NCI-H1092 (cell line): ENCODE measurements around the gene ADD2.

Experiments
- DNase-seq: peaks from one replicate; lab custom pipeline; 2025; lab: John Stamatoyannopoulos, UW

The ADD2 gene

DNA sequence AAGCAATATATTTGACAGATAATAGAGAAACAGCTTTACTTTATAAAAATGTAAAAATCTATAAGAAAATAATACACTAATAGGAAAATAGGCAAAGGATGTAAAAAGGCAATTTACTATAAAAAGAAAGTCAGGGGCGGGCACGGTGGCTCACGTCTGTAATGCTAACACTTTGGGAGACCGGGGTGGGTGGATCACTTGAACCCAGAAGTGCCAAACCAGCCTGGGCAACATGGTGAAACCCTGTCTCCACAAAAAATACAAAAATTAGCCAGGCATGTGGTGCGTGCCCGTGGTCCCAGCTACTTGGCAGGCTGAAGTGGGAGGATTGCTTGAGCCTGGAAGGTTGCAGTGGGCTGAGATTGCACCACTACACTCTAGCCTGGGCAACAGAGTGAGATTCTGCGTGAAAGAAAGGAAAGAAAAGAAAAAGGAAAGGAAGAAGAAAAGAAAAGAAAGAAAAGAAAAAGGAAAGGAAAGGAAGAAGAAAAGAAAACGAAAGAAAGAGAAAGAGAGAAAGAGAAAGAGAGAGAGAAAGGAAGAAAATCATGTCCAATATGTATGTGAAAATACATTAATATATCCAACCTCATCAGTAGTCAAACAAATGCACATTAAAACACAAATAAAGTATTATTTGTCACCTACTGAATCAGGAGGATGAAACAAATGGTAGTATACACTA, 65.1 kb downstream of the ADD2 start:
- no peak for DNase-seq

DNA sequence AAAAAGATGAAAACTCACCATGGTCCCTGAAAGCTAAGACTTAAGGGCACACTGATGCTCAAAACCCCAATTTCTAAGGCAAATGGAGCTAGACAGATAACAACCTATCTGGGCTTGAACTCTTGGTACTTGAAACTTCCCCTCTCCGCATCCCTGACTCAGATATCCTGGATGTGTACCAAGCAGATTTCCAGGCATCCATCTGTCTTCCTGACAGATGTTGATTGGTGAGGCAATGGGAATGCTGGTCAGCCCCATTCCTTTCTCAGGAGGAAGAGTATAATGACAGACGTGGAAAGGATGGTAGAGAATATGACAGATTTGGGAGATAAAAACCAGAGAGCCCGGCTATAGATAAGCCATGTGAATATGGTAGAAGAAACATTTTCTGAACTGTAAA, 69.2 kb downstream of the ADD2 start:
- DNase-seq, result no peak

DNA sequence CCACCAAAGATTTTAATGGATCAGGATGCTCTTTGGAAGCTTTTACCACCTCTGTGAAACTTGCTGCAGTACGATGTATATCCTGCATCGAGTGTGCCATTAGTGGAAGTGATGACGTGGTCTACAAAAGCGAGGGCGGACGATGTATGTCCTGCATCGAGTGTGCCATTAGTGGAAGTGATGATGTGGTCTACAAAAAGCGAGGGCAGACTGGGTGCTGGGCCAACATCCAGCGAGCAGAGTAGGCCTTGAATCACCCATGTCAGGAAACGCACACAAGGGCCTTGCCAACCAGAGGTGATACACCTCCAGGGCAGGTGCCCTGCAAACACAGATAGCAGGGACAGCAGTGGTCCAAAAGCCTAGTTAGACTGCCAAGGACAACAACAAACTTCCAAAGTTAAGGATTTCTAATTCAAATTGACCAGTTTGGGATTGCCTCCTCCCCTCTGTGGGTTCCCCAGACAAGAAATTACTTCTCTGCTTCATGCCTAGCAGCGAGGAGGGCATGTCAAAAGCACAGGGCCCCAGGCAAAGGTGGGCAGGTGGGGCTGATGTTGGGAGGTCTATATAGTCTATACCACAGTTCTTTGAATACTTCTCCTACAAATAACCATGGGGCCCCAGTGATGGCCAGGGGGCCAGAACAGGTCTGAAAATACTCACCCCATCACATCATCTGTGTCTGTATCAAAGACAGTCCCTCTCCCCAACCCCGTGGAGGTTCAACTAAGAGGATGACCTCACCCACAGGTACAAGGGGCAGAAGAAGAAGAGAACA, 70.2 kb downstream of the ADD2 start:
- DNase-seq, result no peak

DNA sequence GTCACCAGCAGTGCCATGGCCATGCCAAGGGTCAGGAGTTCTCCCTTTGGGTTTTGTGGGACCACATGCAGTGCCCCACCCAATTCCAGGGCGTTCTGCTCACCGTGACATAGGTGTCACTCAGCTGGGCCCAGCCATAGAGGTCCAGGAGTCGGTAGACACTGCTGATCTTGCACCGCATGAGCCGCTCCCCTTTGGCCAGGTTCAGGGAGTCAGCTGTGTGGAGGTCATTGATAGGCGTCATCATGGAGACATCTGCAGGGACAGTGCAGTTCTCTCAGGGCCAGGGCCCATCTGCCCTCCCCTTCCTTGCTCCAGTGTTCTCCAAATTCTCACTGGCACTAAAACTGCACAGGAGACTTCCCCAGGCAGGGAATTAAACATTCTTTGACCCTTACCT, 71.9 kb downstream of the ADD2 start:
- DNase-seq, result no peak

DNA sequence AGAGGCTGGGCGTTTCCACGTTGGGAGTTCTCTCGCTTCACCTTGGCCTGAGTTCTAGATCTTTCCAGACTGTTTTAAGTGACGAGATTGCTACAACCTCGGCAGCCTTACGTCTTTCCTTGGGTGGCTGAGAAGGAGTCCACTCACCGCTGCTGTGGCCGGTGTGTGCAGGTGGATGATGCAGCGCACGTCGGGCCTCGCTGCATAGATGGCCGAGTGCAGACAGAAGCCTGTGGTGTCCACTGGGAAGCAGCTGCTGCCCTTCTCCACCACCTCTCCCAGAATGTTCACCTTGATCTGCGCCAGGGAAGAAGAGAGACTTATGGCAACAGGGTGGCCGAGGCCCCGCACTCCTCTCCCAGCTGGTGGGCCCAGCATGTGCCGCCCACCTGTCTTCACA, 75.7 kb downstream of the ADD2 start:
- no peak for DNase-seq

DNA sequence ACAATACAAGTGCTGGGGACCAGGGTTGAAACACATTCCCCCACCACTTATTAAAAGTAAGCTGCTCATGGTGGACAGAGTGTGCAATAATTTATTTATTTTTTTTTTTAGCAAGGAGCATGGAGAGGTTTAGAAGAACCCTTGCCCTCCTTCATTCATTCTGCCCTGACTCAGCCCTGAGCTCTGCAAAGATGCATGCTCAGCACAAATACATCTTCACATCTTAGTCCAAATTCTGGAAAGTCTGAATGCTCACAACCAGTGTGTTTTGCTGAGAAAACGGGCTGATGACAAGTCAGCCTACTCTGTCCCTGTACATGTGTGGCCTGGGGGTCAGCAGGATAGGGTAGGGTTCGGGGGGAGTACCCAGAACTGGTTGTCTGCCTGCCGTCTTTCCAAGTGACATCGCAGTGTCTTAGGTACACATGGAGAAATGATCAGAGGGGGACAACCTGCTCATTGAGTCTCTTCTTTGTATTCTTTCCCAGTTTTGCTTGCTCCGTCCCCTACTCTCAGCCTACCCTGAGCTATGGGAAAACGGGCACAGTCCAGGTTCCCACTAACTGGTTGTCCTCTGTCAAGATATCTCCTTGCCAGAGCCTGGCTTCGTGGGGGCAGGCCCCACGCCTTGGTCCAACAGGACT, 76.4 kb downstream of the ADD2 start:
- DNase-seq, result no peak

DNA sequence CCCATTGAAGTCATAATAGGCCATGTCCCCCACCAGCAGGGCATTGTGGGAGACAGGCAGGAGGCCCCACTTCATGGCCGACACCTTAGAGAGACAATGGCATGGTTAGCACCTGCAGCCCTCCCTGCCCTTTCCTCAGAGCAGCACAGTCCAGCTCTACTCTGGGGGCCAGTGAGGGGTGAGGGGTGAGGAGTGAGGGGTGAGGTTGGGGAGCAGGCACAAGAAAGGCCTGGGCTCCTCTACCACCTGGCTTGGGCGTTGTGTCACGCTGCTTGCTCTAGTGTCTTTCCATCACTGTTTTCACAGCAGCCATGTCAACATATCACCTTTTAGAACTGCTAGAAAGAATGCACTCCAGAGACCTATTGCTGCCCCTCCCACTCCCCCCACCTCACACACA, 77.2 kb downstream of the ADD2 start:
- no peak for DNase-seq

DNA sequence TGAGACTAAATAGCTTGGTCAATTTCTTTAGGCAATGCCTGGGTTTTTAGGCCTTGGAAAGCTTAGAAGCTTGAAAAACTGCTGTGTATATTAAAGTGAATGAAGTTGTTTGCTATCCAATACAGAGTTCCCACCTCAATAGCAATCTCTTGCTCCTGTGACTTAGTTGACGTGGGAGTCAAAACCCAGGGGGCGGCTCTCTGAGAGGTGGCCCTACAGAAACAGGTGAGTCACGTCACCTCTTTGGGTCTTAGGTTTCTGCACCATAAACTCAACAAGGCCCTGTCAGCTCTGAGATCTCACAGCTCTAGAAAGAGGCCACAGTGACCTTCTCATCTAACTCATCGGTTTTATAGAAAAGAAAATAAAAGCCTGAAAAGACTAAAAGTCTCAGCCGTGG, 79.6 kb downstream of the ADD2 start:
- no peak for DNase-seq

DNA sequence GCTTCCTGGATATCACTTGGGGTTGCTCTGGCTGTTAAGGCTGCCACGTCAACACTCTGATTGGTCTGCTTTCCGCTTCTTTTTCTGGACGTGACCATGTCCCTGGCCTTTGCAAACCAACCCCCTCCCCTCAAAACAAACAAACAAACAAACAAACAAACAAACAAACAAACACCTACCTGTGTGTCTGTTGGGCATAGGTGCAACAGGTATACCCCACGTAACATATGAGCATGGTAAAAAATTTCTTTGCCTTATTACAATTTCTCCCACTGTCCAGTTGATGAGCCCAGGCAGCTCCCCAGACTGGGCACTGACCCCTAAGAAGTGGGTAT, 80.6 kb downstream of the ADD2 start:
- DNase-seq, result no peak

DNA sequence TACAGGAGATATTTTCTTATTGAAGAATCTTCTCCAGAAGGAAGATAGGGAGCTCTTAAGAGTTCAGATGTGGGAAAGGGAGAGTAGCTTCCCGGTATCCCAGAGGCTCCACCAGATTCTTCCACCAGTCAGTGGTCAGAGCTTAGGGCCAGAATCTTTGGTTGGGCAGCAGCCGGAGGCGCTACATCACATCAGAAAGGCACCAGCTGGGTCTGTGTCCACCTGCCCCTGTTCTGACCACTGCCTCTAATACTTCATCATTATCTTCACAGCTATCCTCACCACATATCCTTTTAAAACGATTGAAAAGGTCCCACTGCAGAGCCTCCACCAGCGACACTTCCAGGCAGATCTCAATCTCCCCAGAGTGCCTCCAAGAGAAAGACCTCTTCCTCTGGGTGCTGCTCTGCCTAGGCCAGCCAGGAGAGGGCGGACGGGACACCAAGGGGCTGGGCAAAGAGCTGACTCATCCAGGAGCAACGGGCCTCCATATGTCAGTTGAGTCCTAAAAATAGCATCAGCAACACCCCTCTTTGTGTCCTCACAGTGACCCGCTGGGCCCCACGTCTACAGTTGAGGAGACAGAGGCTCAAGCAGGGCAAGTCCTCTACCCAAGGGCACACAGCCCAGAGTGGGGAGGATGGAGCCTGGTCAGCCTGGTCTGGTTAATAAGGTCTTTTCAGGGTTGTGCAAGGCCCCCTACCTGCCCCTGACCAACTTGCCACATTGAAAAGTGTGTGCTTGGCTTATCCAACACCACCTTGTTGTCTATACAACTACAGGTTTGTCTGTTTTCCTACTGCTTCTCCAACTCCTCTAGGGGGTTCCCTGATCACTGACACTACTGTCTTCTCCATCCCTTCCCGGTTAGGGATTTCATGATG, 81.2 kb downstream of the ADD2 start:
- DNase-seq, result no peak

DNA sequence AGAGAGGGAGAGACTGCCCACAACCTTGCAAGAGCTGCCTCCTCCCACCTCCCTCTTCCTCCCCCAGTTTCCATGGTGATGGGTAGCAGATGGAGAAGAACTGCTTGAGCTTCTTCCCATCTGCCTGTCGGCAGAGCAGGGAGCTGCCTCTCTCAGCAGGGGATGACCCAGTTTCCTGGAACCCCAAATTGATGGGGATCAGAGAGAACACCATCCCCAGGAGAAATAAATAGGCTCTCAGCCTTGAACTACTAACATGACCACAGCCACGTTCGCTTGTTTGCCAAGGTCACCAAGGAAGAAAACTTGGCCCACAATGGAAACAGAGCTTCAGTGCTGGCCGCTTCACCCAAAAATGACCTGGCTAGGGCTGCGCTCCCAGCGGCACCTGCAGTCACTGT, 82.2 kb downstream of the ADD2 start:
- DNase-seq, result no peak

DNA sequence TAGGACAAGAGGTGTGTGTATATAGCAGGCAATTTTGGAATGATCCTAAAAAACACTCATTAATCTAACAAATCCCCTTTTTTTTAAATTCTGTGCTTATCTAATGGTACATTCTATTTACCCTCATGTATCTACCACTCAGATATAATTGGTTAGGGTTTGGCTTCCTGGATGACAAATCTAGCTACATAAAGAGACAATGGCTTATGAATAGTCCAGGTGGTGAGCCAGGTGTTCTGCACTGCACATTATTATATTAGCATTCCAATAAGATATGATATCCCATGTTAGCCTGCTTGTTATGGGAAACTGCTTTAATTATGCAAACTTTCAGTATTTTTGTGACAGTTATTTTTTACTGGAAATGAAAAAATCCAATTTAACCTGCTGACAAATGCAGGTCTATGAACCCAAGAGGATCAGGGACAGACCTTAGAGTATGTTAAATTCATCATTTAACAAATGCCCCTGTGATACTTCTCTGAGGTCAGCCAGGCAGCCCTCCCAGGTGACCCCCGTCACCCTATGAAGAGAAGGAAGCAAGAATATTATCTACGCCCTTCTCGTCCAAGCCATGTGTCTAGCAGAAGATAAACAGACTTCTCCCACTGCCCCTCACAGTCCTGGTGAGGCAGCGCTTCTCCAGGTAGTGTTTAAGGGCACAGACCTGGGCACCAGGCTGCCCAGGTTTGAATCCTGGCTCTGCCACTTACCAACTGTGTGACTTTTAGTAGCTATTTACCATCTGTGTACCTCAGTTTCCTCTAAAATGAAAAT, 83.0 kb downstream of the ADD2 start:
- DNase-seq, result no peak

DNA sequence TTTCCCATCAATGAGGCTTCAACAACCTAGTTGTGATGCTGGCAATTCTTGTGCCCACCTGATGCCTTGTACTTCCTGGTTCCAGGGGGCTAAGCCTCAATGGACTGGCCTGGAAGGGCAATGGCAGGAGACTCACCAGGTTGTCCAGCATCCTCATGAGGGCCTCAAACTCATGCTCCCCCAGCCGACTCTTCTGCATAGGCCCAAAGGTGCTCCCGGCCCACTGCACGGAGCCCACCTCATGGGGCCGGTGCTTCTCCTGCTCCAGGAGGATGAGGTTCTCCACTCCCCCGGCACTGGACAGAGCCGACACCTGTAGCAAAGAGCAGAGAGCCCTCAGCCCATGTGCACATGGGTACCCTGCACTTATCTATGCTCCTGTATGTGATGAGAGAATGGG, 84.5 kb downstream of the ADD2 start:
- no peak for DNase-seq

DNA sequence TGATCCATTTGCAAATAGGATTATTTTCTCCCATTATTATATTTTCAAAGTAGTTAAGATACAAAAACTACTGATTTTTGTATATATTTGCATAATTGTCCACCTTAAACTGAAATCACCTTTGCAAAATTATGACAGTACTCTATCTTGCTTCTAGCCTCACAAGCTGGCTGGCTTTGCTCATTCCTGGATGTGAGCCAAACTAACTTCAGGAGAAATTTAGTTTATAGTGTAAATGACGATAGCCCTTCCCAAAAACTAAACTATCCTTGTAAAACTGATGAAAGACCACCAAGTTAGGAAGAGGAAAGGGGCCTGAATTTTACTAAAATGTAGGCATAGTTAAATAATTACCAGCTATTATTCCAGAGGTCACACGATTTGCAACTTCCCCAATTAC, 87.3 kb downstream of the ADD2 start:
- no peak for DNase-seq

DNA sequence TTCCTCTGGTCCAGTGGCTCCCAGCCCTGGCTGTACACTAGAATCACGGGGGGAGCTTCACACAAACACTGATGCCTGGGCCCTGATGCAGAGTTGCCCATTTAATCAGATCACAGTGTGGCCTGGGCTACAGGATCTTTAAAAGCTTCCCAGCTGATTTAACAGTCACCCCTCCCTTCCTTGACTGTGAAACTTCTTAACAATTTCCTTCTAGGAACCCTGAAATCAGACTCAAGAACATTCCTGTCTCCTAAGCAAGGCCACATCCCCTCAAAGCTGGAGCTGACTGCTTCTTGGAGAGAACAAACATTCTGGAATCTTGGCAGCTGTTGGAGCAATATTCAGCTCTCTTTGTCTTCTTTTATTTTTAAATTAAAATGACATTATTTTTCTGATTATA, 88.7 kb downstream of the ADD2 start:
- DNase-seq, result no peak

DNA sequence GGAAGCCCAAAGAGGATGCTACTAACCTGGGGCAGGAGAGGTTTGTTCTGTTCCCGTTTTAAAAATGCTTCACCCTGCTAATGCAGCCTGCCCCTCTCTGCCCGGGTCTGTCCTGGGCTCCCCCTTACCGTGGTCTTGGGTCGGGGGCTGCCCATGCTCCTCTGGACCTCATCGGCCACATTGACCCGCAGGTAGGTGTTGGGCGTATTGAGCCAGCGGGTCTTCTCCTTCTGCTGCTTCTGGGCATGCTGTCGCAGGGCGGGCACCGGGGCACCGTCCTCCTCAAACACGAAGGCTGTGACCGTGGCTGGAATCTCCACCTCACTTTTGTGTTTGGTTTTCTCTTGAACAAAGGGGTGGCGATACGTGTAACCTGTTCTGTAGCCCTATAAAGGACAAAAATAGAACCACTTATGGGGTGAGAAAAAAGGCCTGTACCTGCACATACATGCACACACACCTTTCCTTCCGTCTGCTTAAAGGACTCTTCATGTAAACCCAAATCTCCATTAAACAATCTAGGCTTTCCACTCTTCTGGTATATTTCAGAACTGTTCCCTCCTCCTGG, 89.3 kb downstream of the ADD2 start:
- DNase-seq, result no peak

DNA sequence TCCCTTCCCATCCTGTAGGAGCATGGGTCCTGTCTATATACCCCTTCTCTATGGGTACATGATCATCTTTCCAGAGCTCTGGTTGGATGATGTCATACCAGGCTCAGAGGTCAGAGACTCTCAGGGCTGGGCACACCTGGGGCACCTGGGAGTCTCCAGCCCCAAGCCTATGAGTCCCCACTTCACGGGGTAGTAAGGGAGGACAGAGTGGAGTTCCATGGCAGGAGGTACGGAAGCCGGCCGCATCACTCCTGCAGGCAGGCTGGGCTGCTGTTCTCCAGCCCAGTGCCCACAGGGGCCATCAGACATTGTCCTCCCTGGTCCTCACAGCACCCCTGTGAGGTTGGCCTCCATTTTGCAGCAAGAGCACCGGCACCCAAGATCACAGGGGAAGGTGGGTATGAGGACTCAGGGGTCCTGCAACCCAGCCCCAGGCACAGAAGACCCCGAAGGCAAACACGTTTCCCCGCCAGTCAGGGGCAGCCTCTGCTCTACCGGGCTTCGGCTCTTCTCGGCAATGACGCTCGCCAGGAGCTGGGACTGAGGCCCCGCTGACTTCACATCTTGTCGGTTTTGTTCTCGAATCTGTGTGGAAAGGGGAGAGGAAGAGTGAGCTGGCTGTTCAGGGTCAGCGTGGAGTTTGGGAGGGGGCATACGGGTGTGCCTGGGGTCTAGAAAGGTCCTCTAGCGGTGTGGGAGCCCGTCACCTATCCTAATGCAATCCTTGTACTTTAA, 91.5 kb downstream of the ADD2 start:
- no peak for DNase-seq

DNA sequence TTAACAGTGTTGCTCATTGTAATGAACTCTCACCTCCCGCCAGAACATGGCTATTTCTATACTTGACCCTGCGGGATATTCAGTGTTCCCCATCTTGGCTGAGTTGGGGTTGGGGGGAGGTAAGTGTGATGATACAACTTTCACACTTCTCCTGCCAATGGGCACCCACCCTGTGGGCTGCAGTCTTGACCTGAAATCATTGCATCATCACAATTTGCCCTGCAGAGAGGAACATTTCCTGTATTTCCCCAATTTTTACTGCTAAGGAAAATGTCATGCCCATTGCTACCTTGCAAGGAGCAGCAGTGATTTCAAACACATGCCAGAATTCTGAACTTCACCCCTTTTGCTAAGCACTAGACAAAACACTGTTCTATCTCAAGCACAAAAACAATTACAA, 92.1 kb downstream of the ADD2 start:
- no peak for DNase-seq

DNA sequence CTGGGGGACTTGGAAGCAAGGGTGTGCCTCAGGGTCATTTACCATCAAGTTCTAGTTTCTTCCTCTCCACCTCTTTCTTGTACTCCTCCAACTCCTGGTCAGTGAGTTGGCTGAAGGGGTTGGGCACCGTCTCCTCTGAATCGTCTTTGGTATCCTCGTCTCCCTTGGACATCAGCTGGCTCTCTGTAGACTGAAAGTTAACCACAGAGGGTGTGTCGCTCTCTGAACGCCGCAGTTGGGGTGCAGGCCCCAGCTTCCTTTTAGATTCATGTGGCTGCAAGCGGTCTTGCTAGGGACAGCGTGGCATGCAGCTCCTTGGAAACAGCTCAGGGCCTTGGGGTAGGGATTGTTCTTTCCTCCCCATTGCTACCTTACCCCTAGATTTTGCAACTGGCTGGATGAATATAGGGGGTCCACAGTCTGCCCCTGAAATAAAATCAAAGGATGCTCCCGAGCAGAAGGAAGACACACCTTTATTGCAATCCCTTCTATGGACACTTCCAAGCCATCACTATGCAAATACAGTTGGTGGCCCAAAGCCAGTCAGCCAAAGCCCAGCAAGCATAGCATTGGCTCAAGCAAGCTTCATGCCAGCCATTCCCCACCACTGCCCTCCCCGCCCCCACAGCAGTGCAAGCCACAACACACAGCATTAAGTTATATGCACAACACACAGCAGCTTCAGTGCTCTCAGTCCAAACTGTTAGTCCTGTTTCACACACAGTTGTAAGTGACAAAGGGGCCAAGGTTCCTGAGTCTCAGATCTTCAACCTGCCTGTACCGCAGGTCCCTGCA, 93.2 kb downstream of the ADD2 start:
- DNase-seq, result no peak
